Measurements from ENCODE around the gene ANGPTL3. TPM values are rescaled to one million over a fixed set of nuclear protein-coding genes. Genes with fewer than 3 reads are reported as not detected.
"Not testable (repeated sequence)": the region's sequence is repeated elsewhere in the genome, so short reads cannot be mapped to it uniquely, and the experiment has no call there.

ANGPTL3 gene
- polyA plus RNA-seq = not detected in 3 replicates
- polyA plus RNA-seq (2011; ENCODE audit: low read depth) = not detected
- polyA plus RNA-seq (2011; cell fraction: cytosol; rRNA removed) = not detected in 2 replicates
- not detected in 2 replicates for polyA plus RNA-seq (2011; cell fraction: nucleus; rRNA removed)
- polyA plus RNA-seq (2012; ENCODE audit: low replicate concordance) = not detected in 2 replicates
- not detected in 3 replicates for polyA minus RNA-seq
- polyA minus RNA-seq (2011; cell fraction: cytosol; rRNA and poly(A)+ RNA removed) = not detected
- not detected in 2 replicates for polyA minus RNA-seq (2011; cell fraction: nucleus; rRNA and poly(A)+ RNA removed)

- no peaks in the 10 kb centered on the region for H3K9me1 ChIP-seq (ENCODE audit: control insufficient read depth, extremely low read depth, insufficient read depth, low read length)
- H3K4me3 ChIP-seq (ENCODE audit: control insufficient read depth in 2 of 3, extremely low read depth in 1 of 3, insufficient read depth in 2 of 3, low read depth in 1 of 3, low read length in 3 of 3) = no peak within 1 kb of the TSS
- H3K27me3 ChIP-seq (ENCODE audit: control insufficient read depth, extremely low read depth, insufficient read depth, low read length) = no peaks in the 10 kb centered on the region
- H3K79me2 ChIP-seq (ENCODE audit: control insufficient read depth, insufficient read depth, low read length) = no peaks in the 10 kb centered on the region
- no peaks in the 10 kb centered on the region for H3K36me3 ChIP-seq (ENCODE audit: control insufficient read depth in 2 of 2, extremely low read depth in 1 of 2, insufficient read depth in 2 of 2, low read length in 2 of 2)
- dilution Hi-C loops (cut with MboI; ENCODE audit: extremely low pct_ligation_motif_present, low sequenced_read_pairs) = no loop called here
- no peaks in the 10 kb centered on the region for H3K9me3 ChIP-seq (ENCODE audit: control insufficient read depth, low read depth, low read length)
- H4K20me1 ChIP-seq (ENCODE audit: control insufficient read depth, extremely low read depth, insufficient read depth, low read length) = no peaks in the 10 kb centered on the region
- no peak within 1 kb of the TSS for H3K9ac ChIP-seq (ENCODE audit: control insufficient read depth, extremely low read depth, insufficient read depth, low read length)
- no peak for TF ChIP-seq CTCF (optimal IDR thresholded peaks at IDR 0.05 in 1 of 3, IDR thresholded peaks at IDR 0.05 in 1 of 3, conservative IDR thresholded peaks at IDR 0.05 in 1 of 3; ENCODE audit: extremely low read depth in 1 of 3, insufficient read depth in 2 of 3, low read length in 3 of 3)
- TF ChIP-seq EZH2 (IDR thresholded peaks at IDR 0.05; ENCODE audit: low read length) = no peak
- no peak for FAIRE-seq
- H3K4me2 ChIP-seq (ENCODE audit: control insufficient read depth, extremely low read depth, insufficient read depth, low read depth, low read length) = no peak within 1 kb of the TSS
- H2AFZ ChIP-seq (ENCODE audit: control insufficient read depth, low read length) = no peak within 1 kb of the TSS
- no peak for DNase-seq (ENCODE audit: low read depth, low spot score)
- no peaks in the 10 kb centered on the region for H3K4me1 ChIP-seq (ENCODE audit: control insufficient read depth, extremely low read depth, insufficient read depth, low read length)
- H3K27ac ChIP-seq (ENCODE audit: control insufficient read depth, insufficient read depth, low read length) = no peak within 1 kb of the TSS
Measured at GRCh38 chr1:62597281-62597680, at the start of gene ANGPTL3. Gene ANGPTL3, plus strand, starts transcription at chr1:62597520. Its CDS starts 47 bp downstream, at chr1:62597567.

GRCh38 chr1:62561306-62561705 is 36.0 kb upstream of the ANGPTL3 start:
- DNase-seq (ENCODE audit: low read depth, low spot score) (no peak), FAIRE-seq (no peak)

GRCh38 chr1:62567182-62567581 is 30.1 kb upstream of the ANGPTL3 start:
- H4K20me1 ChIP-seq (ENCODE audit: control insufficient read depth, extremely low read depth, insufficient read depth, low read length); H3K9ac ChIP-seq (ENCODE audit: control insufficient read depth, extremely low read depth, insufficient read depth, low read length); dilution Hi-C loops (cut with MboI; ENCODE audit: extremely low pct_ligation_motif_present, low sequenced_read_pairs); H3K4me2 ChIP-seq (ENCODE audit: control insufficient read depth, extremely low read depth, insufficient read depth, low read depth, low read length); FAIRE-seq; H3K9me3 ChIP-seq (ENCODE audit: control insufficient read depth, low read depth, low read length); DNase-seq (ENCODE audit: low read depth, low spot score); H3K4me3 ChIP-seq (ENCODE audit: control insufficient read depth in 2 of 3, extremely low read depth in 1 of 3, insufficient read depth in 2 of 3, low read depth in 1 of 3, low read length in 3 of 3); H3K79me2 ChIP-seq (ENCODE audit: control insufficient read depth, insufficient read depth, low read length); H3K9me1 ChIP-seq (ENCODE audit: control insufficient read depth, extremely low read depth, insufficient read depth, low read length); H2AFZ ChIP-seq (ENCODE audit: control insufficient read depth, low read length); H3K27ac ChIP-seq (ENCODE audit: control insufficient read depth, insufficient read depth, low read length); H3K4me1 ChIP-seq (ENCODE audit: control insufficient read depth, extremely low read depth, insufficient read depth, low read length); H3K27me3 ChIP-seq (ENCODE audit: control insufficient read depth, extremely low read depth, insufficient read depth, low read length); H3K36me3 ChIP-seq (ENCODE audit: control insufficient read depth in 2 of 2, extremely low read depth in 1 of 2, insufficient read depth in 2 of 2, low read length in 2 of 2): not testable (repeated sequence)

More at GRCh38 chr1:62561306-62561705, 36.0 kb upstream of the ANGPTL3 start:
- no peak overlapping the region for H3K4me3 ChIP-seq (ENCODE audit: control insufficient read depth in 2 of 3, extremely low read depth in 1 of 3, insufficient read depth in 2 of 3, low read depth in 1 of 3, low read length in 3 of 3)
- no peaks in the 10 kb centered on the region for H3K79me2 ChIP-seq (ENCODE audit: control insufficient read depth, insufficient read depth, low read length)
- no peak overlapping the region for H3K27ac ChIP-seq (ENCODE audit: control insufficient read depth, insufficient read depth, low read length)
- no peak overlapping the region for H3K9ac ChIP-seq (ENCODE audit: control insufficient read depth, extremely low read depth, insufficient read depth, low read length)
- H4K20me1 ChIP-seq (ENCODE audit: control insufficient read depth, extremely low read depth, insufficient read depth, low read length) = peaks cover 2% of the 10 kb centered on the region
- H3K36me3 ChIP-seq (ENCODE audit: control insufficient read depth in 2 of 2, extremely low read depth in 1 of 2, insufficient read depth in 2 of 2, low read length in 2 of 2) = peaks cover 0 to 4% of the 10 kb centered on the region in 2 experiments
- H3K9me3 ChIP-seq (ENCODE audit: control insufficient read depth, low read depth, low read length) = no peaks in the 10 kb centered on the region
- dilution Hi-C loops (cut with MboI; ENCODE audit: extremely low pct_ligation_motif_present, low sequenced_read_pairs) = no loop called here
- no peak overlapping the region for H3K4me2 ChIP-seq (ENCODE audit: control insufficient read depth, extremely low read depth, insufficient read depth, low read depth, low read length)
- TF ChIP-seq CTCF (optimal IDR thresholded peaks at IDR 0.05 in 1 of 3, IDR thresholded peaks at IDR 0.05 in 1 of 3, conservative IDR thresholded peaks at IDR 0.05 in 1 of 3; ENCODE audit: extremely low read depth in 1 of 3, insufficient read depth in 2 of 3, low read length in 3 of 3) (no peak), EZH2 (IDR thresholded peaks at IDR 0.05; ENCODE audit: low read length) (no peak)
- no peaks in the 10 kb centered on the region for H3K4me1 ChIP-seq (ENCODE audit: control insufficient read depth, extremely low read depth, insufficient read depth, low read length)
- no peaks in the 10 kb centered on the region for H3K9me1 ChIP-seq (ENCODE audit: control insufficient read depth, extremely low read depth, insufficient read depth, low read length)
- no peaks in the 10 kb centered on the region for H3K27me3 ChIP-seq (ENCODE audit: control insufficient read depth, extremely low read depth, insufficient read depth, low read length)
- H2AFZ ChIP-seq (ENCODE audit: control insufficient read depth, low read length) = no peak overlapping the region

- not testable (repeated sequence) for H2AFZ ChIP-seq (ENCODE audit: control insufficient read depth, low read length)
Measured at GRCh38 chr1:62567926-62568325, 29.4 kb upstream of the ANGPTL3 start.

More at GRCh38 chr1:62567926-62568325, 29.4 kb upstream of the ANGPTL3 start:
- H3K4me3 ChIP-seq (ENCODE audit: control insufficient read depth in 2 of 3, extremely low read depth in 1 of 3, insufficient read depth in 2 of 3, low read depth in 1 of 3, low read length in 3 of 3); H3K4me2 ChIP-seq (ENCODE audit: control insufficient read depth, extremely low read depth, insufficient read depth, low read depth, low read length); H3K36me3 ChIP-seq (ENCODE audit: control insufficient read depth in 2 of 2, extremely low read depth in 1 of 2, insufficient read depth in 2 of 2, low read length in 2 of 2); H3K9ac ChIP-seq (ENCODE audit: control insufficient read depth, extremely low read depth, insufficient read depth, low read length); H3K9me1 ChIP-seq (ENCODE audit: control insufficient read depth, extremely low read depth, insufficient read depth, low read length); dilution Hi-C loops (cut with MboI; ENCODE audit: extremely low pct_ligation_motif_present, low sequenced_read_pairs); H3K4me1 ChIP-seq (ENCODE audit: control insufficient read depth, extremely low read depth, insufficient read depth, low read length); H3K27me3 ChIP-seq (ENCODE audit: control insufficient read depth, extremely low read depth, insufficient read depth, low read length); H3K79me2 ChIP-seq (ENCODE audit: control insufficient read depth, insufficient read depth, low read length); H3K27ac ChIP-seq (ENCODE audit: control insufficient read depth, insufficient read depth, low read length); H4K20me1 ChIP-seq (ENCODE audit: control insufficient read depth, extremely low read depth, insufficient read depth, low read length); FAIRE-seq; H3K9me3 ChIP-seq (ENCODE audit: control insufficient read depth, low read depth, low read length); DNase-seq (ENCODE audit: low read depth, low spot score): not testable (repeated sequence)
